Measurements from ENCODE around the gene GRAP2. TPM values are rescaled to one million over a fixed set of nuclear protein-coding genes. Genes with fewer than 3 reads are reported as not detected.

GRAP2 gene
- total and polyA plus RNA-seq, 9 of the 15 experiments (the other 6 are each of a cell fraction or from before 2014, with no cell fraction given) = 4.8 to 88.7 (median 60.4) TPM

GRCh38 chr22:39999144-39999757 is 98.4 kb downstream of the GRAP2 start (continued):
- TF ChIP-seq TCF7 (IDR thresholded peaks at IDR 0.05; ENCODE audit: borderline replicate concordance) = no peak
- no peak for TF ChIP-seq ZNF695 (CRISPR knock-in tag; IDR thresholded peaks at IDR 0.05)
- no peak for TF ChIP-seq ZNF133 (CRISPR knock-in tag; IDR thresholded peaks at IDR 0.05)
- TF ChIP-seq SMAD1 (IDR thresholded peaks at IDR 0.05; ENCODE audit: low read depth, low read length, partially characterized antibody) = no peak
- peak; percentile 31; the same call in 1 of the 2 replicates for TF ChIP-seq AFF4 (CRISPR knock-in tag; IDR thresholded peaks at IDR 0.05)
- no peak for TF ChIP-seq SRSF7 (optimal IDR thresholded peaks at IDR 0.05; ENCODE audit: low read depth, low read length)
- peak; percentile 82 for TF ChIP-seq GABPB1 (CRISPR knock-in tag; IDR thresholded peaks at IDR 0.05)
- no peak for TF ChIP-seq ZBTB17 (CRISPR knock-in tag; IDR thresholded peaks at IDR 0.05)
- no peak for TF ChIP-seq THRAP3 (IDR thresholded peaks at IDR 0.05; ENCODE audit: borderline replicate concordance)
- TF ChIP-seq TFE3 (CRISPR knock-in tag; IDR thresholded peaks at IDR 0.05) = no peak
- no peak for TF ChIP-seq ZSCAN32 (CRISPR knock-in tag; IDR thresholded peaks at IDR 0.05)
- TF ChIP-seq ZNF212 (CRISPR knock-in tag; IDR thresholded peaks at IDR 0.05) = no peak
- no peak for TF ChIP-seq TAF9B (IDR thresholded peaks at IDR 0.05; ENCODE audit: partially characterized antibody)
- no peak for TF ChIP-seq NFE2L1 (tag; IDR thresholded peaks at IDR 0.05; ENCODE audit: borderline replicate concordance, low read depth)
- no peak for TF ChIP-seq RB1 (IDR thresholded peaks at IDR 0.05; ENCODE audit: low read depth)
- no peak for TF ChIP-seq PATZ1 (CRISPR knock-in tag; IDR thresholded peaks at IDR 0.05; ENCODE audit: borderline replicate concordance)
- TF ChIP-seq CEBPG (CRISPR knock-in tag; IDR thresholded peaks at IDR 0.05) = peak; percentile 92
- peak; percentile 81 to 93 for TF ChIP-seq CEBPG (tag; conservative IDR thresholded peaks at IDR 0.05 in 1 of 2, IDR thresholded peaks at IDR 0.05 in 1 of 2)
- TF ChIP-seq ZNF140 (CRISPR knock-in tag; IDR thresholded peaks at IDR 0.05) = no peak

Measured in K562 (cell line).